Activated CD4-positive, CD25-positive, alpha-beta regulatory T cell treated with anti-CD3 and anti-CD28 coated beads, Interleukin-2, amount 50 U/mL, for 72 hours (primary cell): ENCODE measurements around the gene ADGRV1.
"Not testable (repeated sequence)": the region's sequence is repeated elsewhere in the genome, so short reads cannot be mapped to it uniquely, and the experiment has no call there.

ENCODE experiments used
- DNase-seq: peaks from one replicate; pipeline ENCODE4 v3.0.0; 2021

The ADGRV1 gene

GRCh38 chr5:90602681-90603080 is 44.1 kb downstream of the ADGRV1 start:
- no peak for DNase-seq

GRCh38 chr5:90606539-90606938 is 47.9 kb downstream of the ADGRV1 start:
- DNase-seq, result no peak

- no peak for DNase-seq
Observed at GRCh38 chr5:90612919-90613318, 54.3 kb downstream of the ADGRV1 start.

- no peak for DNase-seq
Observed at GRCh38 chr5:90613459-90613858, 54.9 kb downstream of the ADGRV1 start.

- no peak for DNase-seq
Observed at GRCh38 chr5:90613918-90614504, 55.4 kb downstream of the ADGRV1 start.

- DNase-seq, result no peak
Observed at GRCh38 chr5:90615355-90615754, 56.8 kb downstream of the ADGRV1 start.

GRCh38 chr5:90618071-90618470 is 59.5 kb downstream of the ADGRV1 start:
- DNase-seq, result no peak

GRCh38 chr5:90619762-90620161 is 61.2 kb downstream of the ADGRV1 start:
- not testable (repeated sequence) for DNase-seq

- DNase-seq, result no peak
Observed at GRCh38 chr5:90621848-90622247, 63.3 kb downstream of the ADGRV1 start.

GRCh38 chr5:90626493-90626892 is 67.9 kb downstream of the ADGRV1 start:
- no peak for DNase-seq

- no peak for DNase-seq
Observed at GRCh38 chr5:90628492-90628891, 69.9 kb downstream of the ADGRV1 start.

- no peak for DNase-seq
Observed at GRCh38 chr5:90632791-90633190, 74.2 kb downstream of the ADGRV1 start.

- no peak for DNase-seq
Observed at GRCh38 chr5:90636948-90637347, 78.4 kb downstream of the ADGRV1 start.

- no peak for DNase-seq
Observed at GRCh38 chr5:90637731-90638130, 79.1 kb downstream of the ADGRV1 start.

GRCh38 chr5:90638878-90639277 is 80.3 kb downstream of the ADGRV1 start:
- no peak for DNase-seq

GRCh38 chr5:90640484-90641059 is 82.0 kb downstream of the ADGRV1 start:
- no peak for DNase-seq

GRCh38 chr5:90641528-90641927 is 82.9 kb downstream of the ADGRV1 start:
- DNase-seq, result no peak

GRCh38 chr5:90642706-90643229 is 84.2 kb downstream of the ADGRV1 start:
- no peak for DNase-seq

- DNase-seq, result no peak
Observed at GRCh38 chr5:90644132-90644531, 85.5 kb downstream of the ADGRV1 start.

GRCh38 chr5:90645024-90645610 is 86.5 kb downstream of the ADGRV1 start:
- DNase-seq, result no peak

- DNase-seq, result no peak
Observed at GRCh38 chr5:90650767-90651166, 92.2 kb downstream of the ADGRV1 start.

- DNase-seq, result no peak
Observed at GRCh38 chr5:90654215-90654614, 95.6 kb downstream of the ADGRV1 start.

- DNase-seq, result no peak
Observed at GRCh38 chr5:90655423-90655822, 96.8 kb downstream of the ADGRV1 start.

GRCh38 chr5:90657030-90657429 is 98.4 kb downstream of the ADGRV1 start:
- DNase-seq, result no peak

GRCh38 chr5:90657788-90658187 is 99.2 kb downstream of the ADGRV1 start:
- DNase-seq, result no peak
